ENCODE results near the gene CSF3.

GRCh38 chr17:40004712-40005111, 10.5 kb upstream of the CSF3 start:
- no peak for TF ChIP-seq ZKSCAN1 (IDR thresholded peaks at IDR 0.05; ENCODE audit: low read length)
- TF ChIP-seq CTCF (CRISPR knock-in tag; IDR thresholded peaks at IDR 0.05) = no peak
- no peak for TF ChIP-seq SIN3A (IDR thresholded peaks at IDR 0.05; ENCODE audit: borderline replicate concordance, low read depth, low read length)
- no peak for TF ChIP-seq CHD2 (IDR thresholded peaks at IDR 0.05; ENCODE audit: low read depth, low read length)
- TF ChIP-seq MXD1 (CRISPR knock-in tag; IDR thresholded peaks at IDR 0.05) = no peak
- no peak for TF ChIP-seq SP1 (IDR thresholded peaks at IDR 0.05)
- TF ChIP-seq SP1 (CRISPR knock-in tag; IDR thresholded peaks at IDR 0.05) = no peak
- TF ChIP-seq POLR2A (IDR thresholded peaks at IDR 0.05; ENCODE audit: insufficient read depth in 1 of 2, low read depth in 2 of 2, low read length in 2 of 2) = no peak

Measured in HepG2 (cell line).